Common myeloid progenitor, CD34-positive (primary cell): Measurements from ENCODE around the gene RPS17. TPM values are rescaled to one million over a fixed set of nuclear protein-coding genes. Genes with fewer than 3 reads are reported as not detected.
A peak's percentile ranks its signal among the peaks of the same experiment; 100 is the strongest.

Source experiments
- CTCF ChIA-PET: fragments of 350-600 bp; sonication (Branson Sonifier 250); formaldehyde crosslinking; loops from one replicate; lab custom pipeline; 2021; ENCODE audit warnings: antibody characterized with exemption; lab: Charles Lee
- POLR2A ChIA-PET: fragments of 350-600 bp; sonication (Branson Sonifier 250); formaldehyde crosslinking; loops from one replicate; lab custom pipeline; 2021; ENCODE audit warnings: antibody characterized with exemption; lab: Charles Lee
- DNase-seq, 3 donors: peaks; one replicate each; pipeline versions ENCODE4 v3.0.0 to v3.0.0-alpha.2; 2013
- H3K27ac ChIP-seq, 2 experiments: 1 replicate in 1 of 2; 2 replicates in 1 of 2; pipeline ENCODE4 v1.7.0; 2013; ENCODE audit warnings: inconsistent platforms in 2 of 2, low read length in 2 of 2, mild to moderate bottlenecking in 2 of 2, low read depth in 1 of 2, moderate library complexity in 1 of 2; ENCODE audit not compliant: severe bottlenecking in 2 of 2, insufficient read depth in 1 of 2, poor library complexity in 1 of 2
- H3K27me3 ChIP-seq, 5 experiments: replicated peaks in 2 of 5; 1 replicate in 3 of 5; 2 replicates in 2 of 5; pipeline versions ENCODE4 v1.6.1 to v1.7.0; 2013; ENCODE audit warnings: low read length in 4 of 5, mild to moderate bottlenecking in 2 of 5, moderate library complexity in 2 of 5, inconsistent platforms in 1 of 5; ENCODE audit not compliant: insufficient read depth in 5 of 5, control insufficient read depth in 4 of 5
- H3K36me3 ChIP-seq, 4 experiments: 1 replicate in 2 of 4; 2 replicates in 2 of 4; pipeline versions ENCODE4 v1.6.1 to v1.7.0; 2013; ENCODE audit warnings: low read length in 3 of 4, control low read depth in 1 of 4, mild to moderate bottlenecking in 1 of 4; ENCODE audit not compliant: control insufficient read depth in 4 of 4, insufficient read depth in 4 of 4
- H3K4me1 ChIP-seq, 4 experiments: 1 replicate in 3 of 4; 2 replicates in 1 of 4; pipeline versions ENCODE4 v1.6.1 to v1.7.1; 2013; ENCODE audit warnings: low read length in 3 of 4, mild to moderate bottlenecking in 3 of 4, control low read depth in 1 of 4, inconsistent platforms in 1 of 4, moderate library complexity in 1 of 4; ENCODE audit not compliant: control insufficient read depth in 4 of 4, insufficient read depth in 4 of 4; ENCODE audit errors: control extremely low read depth in 1 of 4
- H3K4me3 ChIP-seq, 7 experiments: 1 replicate in 4 of 7; 2 replicates in 3 of 7; pipeline versions ENCODE4 v1.5.1 to v1.7.0; 2013; ENCODE audit warnings: mild to moderate bottlenecking in 7 of 7, low read length in 6 of 7, moderate library complexity in 6 of 7, inconsistent platforms in 2 of 7, low read depth in 2 of 7, control low read depth in 1 of 7; ENCODE audit not compliant: insufficient read depth in 4 of 7, control insufficient read depth in 1 of 7; ENCODE audit errors: extremely low read depth in 1 of 7
- H3K9me3 ChIP-seq, 5 experiments: 1 replicate in 4 of 5; 2 replicates in 1 of 5; pipeline versions ENCODE4 v1.6.1 to v1.7.1; 2013; ENCODE audit warnings: low read length in 4 of 5, mild to moderate bottlenecking in 2 of 5, inconsistent platforms in 1 of 5, low read depth in 1 of 5, moderate library complexity in 1 of 5; ENCODE audit not compliant: control insufficient read depth in 4 of 5, insufficient read depth in 2 of 5; ENCODE audit errors: control extremely low read depth in 1 of 5
- WGBS: methylation state at CpG from one replicate; pipeline ENCODE4 v1.1.5; 2013; ENCODE audit not compliant: insufficient coverage; 5-methylcytosine and 5-hydroxymethylcytosine counted together
- polyA plus RNA-seq: library from polyadenylated mRNA; unstranded; fragments of 120-200 nt; gene quantifications from one replicate; pipeline ENCODE4 v1.2.1, GENCODE V29; 2013

The RPS17 gene
- 6,206 TPM for polyA plus RNA-seq

DNA sequence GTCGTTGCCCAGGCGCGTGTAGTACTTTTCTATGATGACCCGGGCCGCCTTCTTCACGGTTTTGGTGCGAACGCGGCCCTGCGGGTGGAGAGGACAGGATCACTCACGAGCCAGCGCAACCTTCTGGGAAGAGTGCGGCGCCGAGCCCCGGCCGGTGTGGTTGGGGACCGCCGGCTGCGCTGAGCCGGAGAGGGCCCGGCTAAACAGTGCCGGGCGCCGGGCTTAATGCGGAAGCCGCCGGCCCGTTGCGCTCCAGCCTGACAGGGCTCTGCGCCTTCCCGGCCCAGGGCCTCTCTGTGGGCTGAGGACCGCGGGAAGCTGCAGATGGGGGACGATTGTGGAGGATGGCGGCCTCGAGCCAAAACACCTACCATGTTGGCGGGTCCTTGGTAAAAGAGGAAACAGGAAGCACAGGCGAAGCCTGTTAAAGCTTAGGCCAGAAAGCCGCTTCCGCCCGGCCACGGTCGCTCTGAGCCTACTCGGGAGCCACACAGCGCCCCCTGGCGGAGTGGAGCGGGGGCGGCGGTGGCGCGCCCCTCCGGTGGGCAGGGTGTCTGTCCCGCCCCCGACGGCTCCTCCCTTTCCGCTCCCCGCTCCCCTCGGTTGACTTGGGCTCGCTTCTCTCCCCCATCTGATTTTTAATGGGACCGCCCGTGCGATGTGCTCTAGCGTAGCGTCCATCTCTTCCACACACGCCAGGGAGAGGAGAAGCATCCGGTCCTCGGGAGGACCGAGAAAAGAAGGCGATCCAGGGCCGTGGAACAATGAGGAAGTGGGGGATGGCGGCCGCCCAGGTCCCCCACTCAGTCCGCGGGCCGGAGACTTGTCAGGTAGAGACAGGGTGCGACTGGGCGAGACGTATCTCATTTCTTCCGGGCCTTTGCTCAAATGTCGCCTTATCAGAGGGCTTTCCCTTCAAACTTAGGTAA lies at the start of gene RPS17:
Gene RPS17 (minus strand): TSS at position 403 of the 929 bp plus-strand sequence. CDS start 29 bp downstream, at position 374.
- peak; percentile 96 to 99 (median 98) for DNase-seq
- H3K27me3 ChIP-seq: peaks cover 0 to 7% (median 0%) of the 10 kb centered on the region in 5 experiments
- H3K36me3 ChIP-seq: peaks cover 9 to 41% (median 32%) of the 10 kb centered on the region in 4 experiments
- under 1% methylated on average over 73 of the region's 81 CpGs for WGBS
- ChIA-PET CTCF (interaction anchor here (0.9 to 2.8 kb wide), 7 partner anchors 9 to 469 kb away, joined by 3 to 24 read pairs (median 3); no protein-coding TSS in a partner anchor), POLR2A (interaction anchor here (0.8 to 1.4 kb wide), 4 partner anchors 9 to 445 kb away, joined by 3 to 4 read pairs (median 3); no protein-coding TSS in a partner anchor)
- peak within 1 kb of the TSS; percentile 78 to 99 (median 92) for H3K4me3 ChIP-seq
- no peaks in the 10 kb centered on the region for H3K9me3 ChIP-seq
- H3K4me1 ChIP-seq: peaks cover 0 to 28% (median 19%) of the 10 kb centered on the region in 4 experiments
- H3K27ac ChIP-seq: peak within 1 kb of the TSS; percentile 87 to 94

DNA sequence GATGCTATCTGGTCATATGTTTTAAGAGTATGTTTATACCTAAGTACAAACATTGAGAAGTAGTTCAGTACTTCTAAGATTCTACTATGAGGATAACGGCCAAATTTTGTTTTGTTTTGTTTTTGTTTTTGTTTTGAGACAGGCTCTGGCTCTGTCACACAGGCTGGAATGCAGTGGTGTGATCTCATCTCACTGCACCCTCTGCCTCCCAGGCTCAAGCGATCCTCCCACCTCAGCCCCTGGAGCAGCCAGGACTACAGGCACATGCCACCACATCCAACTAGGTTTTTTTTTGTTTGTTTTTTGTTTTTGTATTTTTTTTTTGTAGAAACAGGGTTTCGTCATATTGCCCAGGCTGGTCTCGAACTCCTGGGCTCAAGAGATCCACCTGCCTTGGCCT lies 47.5 kb upstream of the RPS17 start:
- Histone ChIP-seq H3K27me3 (peaks cover 0 to 6% (median 3%) of the 10 kb centered on the region in 5 experiments), H3K9me3 (no peaks in the 10 kb centered on the region), H3K27ac (no peak overlapping the region), H3K4me3 (no peak overlapping the region), H3K4me1 (no peaks in the 10 kb centered on the region), H3K36me3 (no peaks in the 10 kb centered on the region)
- no peak for DNase-seq
- CTCF ChIA-PET: no interaction called here
- POLR2A ChIA-PET: no interaction called here
- no CpG with 5 or more reads among the region's 4 CpGs for WGBS

DNA sequence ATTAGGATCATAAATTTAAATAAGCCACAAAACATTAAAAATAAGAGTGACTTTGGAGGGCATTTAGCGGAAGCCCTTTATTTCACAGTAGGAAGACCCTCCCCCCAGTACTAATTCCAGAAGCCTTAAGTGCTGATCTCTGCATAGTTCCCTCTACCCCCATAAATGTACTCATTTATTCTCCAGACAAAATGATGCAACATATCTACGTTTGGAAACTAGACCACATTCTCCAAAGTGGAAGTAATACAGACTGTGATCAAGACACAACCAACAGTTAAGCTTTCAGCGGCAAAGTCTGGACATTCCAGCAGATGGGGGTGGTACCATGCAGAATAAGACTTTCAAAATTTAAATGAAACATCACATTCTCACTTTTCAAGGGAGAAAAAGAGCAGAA lies 44.8 kb upstream of the RPS17 start:
- no peak overlapping the region for H3K27ac ChIP-seq
- WGBS: 63% methylated on average over 2 of the region's 3 CpGs
- H3K9me3 ChIP-seq: no peaks in the 10 kb centered on the region
- ChIA-PET POLR2A (interaction anchor here (0.7 kb wide), 1 partner anchor 42 kb away, joined by 4 read pairs; no protein-coding TSS in a partner anchor), CTCF (interaction anchor here (1.6 kb wide), 1 partner anchor 12 kb away, joined by 5 read pairs; no protein-coding TSS in a partner anchor)
- no peak overlapping the region for H3K4me3 ChIP-seq
- DNase-seq: peak; percentile 11 to 42 (median 42)
- H3K27me3 ChIP-seq: peaks cover 0 to 12% (median 4%) of the 10 kb centered on the region in 5 experiments
- no peaks in the 10 kb centered on the region for H3K4me1 ChIP-seq
- no peaks in the 10 kb centered on the region for H3K36me3 ChIP-seq

DNA sequence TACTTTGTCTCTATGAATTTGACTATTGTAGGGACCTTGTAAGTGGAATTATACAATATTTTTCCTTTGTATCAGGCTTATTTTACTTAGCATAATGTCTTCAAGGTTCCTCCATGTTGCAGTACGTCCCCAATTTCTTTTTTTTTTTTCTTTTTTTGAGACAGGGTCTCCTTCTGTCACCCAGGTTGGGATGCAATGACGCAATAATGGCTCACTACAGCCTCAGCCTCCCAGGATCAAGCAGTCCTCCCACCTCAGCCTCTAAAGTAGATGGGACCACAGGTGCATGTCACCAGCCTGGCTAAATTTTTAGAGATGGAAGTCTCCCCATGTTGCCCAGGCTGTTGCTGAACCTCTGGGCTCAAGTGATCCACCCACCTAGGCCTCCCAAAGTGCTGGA lies 40.5 kb upstream of the RPS17 start:
- no peak overlapping the region for H3K4me3 ChIP-seq
- ChIA-PET CTCF (no interaction called here), POLR2A (no interaction called here)
- peaks cover 0 to 9% (median 4%) of the 10 kb centered on the region in 5 experiments for H3K27me3 ChIP-seq
- DNase-seq: no peak
- no peaks in the 10 kb centered on the region for H3K4me1 ChIP-seq
- H3K27ac ChIP-seq: no peak overlapping the region
- H3K36me3 ChIP-seq: no peaks in the 10 kb centered on the region
- WGBS: 100% methylated on average over 2 of the region's 2 CpGs
- H3K9me3 ChIP-seq: no peaks in the 10 kb centered on the region

DNA sequence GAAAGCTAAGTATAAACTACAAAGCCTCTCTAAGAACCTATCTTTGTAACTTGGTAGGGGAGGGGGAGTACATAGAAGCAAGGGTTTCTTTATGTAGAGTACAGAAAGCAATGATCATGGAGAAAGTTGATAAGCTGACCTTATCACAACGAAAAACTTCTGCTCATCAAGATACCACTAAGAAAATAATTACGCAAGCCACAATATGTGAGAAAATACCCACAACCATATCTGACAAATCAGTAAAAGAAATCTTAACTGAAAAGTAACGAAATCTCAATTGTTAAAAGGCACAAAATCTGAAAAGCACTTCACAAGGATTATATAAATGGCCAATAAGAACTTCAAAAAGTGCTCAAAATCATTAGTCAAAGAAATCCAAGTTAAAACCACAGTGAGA lies 35.1 kb upstream of the RPS17 start:
- no CpG with 5 or more reads among the region's 3 CpGs for WGBS
- H3K9me3 ChIP-seq: no peaks in the 10 kb centered on the region
- H3K4me3 ChIP-seq: no peak overlapping the region
- H3K27ac ChIP-seq: no peak overlapping the region
- no peaks in the 10 kb centered on the region for H3K36me3 ChIP-seq
- peaks cover 0 to 12% (median 5%) of the 10 kb centered on the region in 5 experiments for H3K27me3 ChIP-seq
- ChIA-PET POLR2A (no interaction called here), CTCF (no interaction called here)
- no peak for DNase-seq
- H3K4me1 ChIP-seq: peaks cover 0 to 8% (median 2%) of the 10 kb centered on the region in 4 experiments

DNA sequence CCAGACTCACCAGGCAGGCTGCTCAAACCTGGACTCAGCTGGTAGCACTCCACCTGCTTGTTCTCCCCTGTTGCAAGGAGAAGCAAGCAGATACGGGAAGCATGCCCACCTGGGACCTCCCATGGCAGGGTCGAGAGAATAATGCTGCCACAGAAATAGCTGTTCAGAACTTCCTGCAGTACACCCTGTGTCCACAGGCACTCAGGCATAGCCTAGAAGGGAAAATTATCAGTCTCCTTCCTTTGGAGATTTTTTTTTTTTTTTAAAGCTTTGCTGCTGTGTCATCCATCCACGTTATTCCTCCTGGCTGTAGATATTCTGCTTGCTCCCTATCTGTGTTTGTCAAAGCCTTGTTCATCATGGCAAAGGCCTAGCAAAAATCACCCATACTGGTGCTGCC lies 32.7 kb upstream of the RPS17 start:
- no peak for DNase-seq
- H3K9me3 ChIP-seq: no peaks in the 10 kb centered on the region
- POLR2A ChIA-PET: no interaction called here
- no peak overlapping the region for H3K27ac ChIP-seq
- 91% methylated on average over 3 of the region's 3 CpGs for WGBS
- CTCF ChIA-PET: interaction anchor here (0.9 to 1.1 kb wide), 2 partner anchors 12 to 43 kb away, joined by 3 to 5 read pairs; no protein-coding TSS in a partner anchor
- no peaks in the 10 kb centered on the region for H3K36me3 ChIP-seq
- peaks cover 0 to 16% (median 5%) of the 10 kb centered on the region in 5 experiments for H3K27me3 ChIP-seq
- no peak overlapping the region for H3K4me3 ChIP-seq
- H3K4me1 ChIP-seq: peaks cover 0 to 8% (median 2%) of the 10 kb centered on the region in 4 experiments
